Measurements from ENCODE around the gene NDC80. TPM values are rescaled to one million over a fixed set of nuclear protein-coding genes. Genes with fewer than 3 reads are reported as not detected.
A peak's percentile ranks its signal among the peaks of the same experiment; 100 is the strongest.

Gene NDC80
- total and polyA plus RNA-seq, 9 of the 15 experiments (the other 6 are each of a cell fraction or from before 2014, with no cell fraction given), result 65.2 to 97.9 (median 83.3) TPM

DNA sequence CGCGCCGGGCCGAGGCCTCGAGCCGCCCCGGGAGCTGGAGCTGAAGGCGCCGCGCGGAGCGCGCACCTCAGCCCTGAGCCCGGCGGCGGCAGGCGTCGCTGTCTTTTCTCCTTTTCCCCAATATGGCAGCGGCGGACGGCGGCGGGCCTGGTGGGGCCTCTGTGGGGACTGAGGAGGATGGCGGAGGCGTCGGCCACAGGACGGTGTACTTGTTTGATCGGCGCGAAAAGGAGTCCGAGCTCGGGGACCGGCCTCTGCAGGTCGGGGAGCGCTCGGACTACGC is 84.5 kb downstream of the NDC80 start (continued):
- TF ChIP-seq SMARCC2 (IDR thresholded peaks at IDR 0.05; ENCODE audit: low read depth) (no peak), PHF20 (IDR thresholded peaks at IDR 0.05; ENCODE audit: partially characterized antibody) (no peak), MYNN (IDR thresholded peaks at IDR 0.05) (no peak), MYNN (CRISPR knock-in tag; IDR thresholded peaks at IDR 0.05) (no peak), RBBP5 (IDR thresholded peaks at IDR 0.05; ENCODE audit: borderline replicate concordance, insufficient read depth, low read length, poor library complexity, severe bottlenecking) (peak; percentile 38), SIRT6 (IDR thresholded peaks at IDR 0.05; ENCODE audit: low read depth, low read length) (no peak), ADNP (tag; IDR thresholded peaks at IDR 0.05) (no peak), MCM3 (IDR thresholded peaks at IDR 0.05) (no peak), CBX1 (IDR thresholded peaks at IDR 0.05; ENCODE audit: low read depth) (no peak), BCL6 (CRISPR knock-in tag; IDR thresholded peaks at IDR 0.05) (no peak), ZNF124 (CRISPR knock-in tag; IDR thresholded peaks at IDR 0.05) (no peak; the same call in 1 of the 2 replicates), TRIM24 (IDR thresholded peaks at IDR 0.05) (no peak), NR4A1 (CRISPR knock-in tag; IDR thresholded peaks at IDR 0.05) (no peak), NR4A1 (tag; IDR thresholded peaks at IDR 0.05) (no peak), TEAD4 (IDR thresholded peaks at IDR 0.05; ENCODE audit: low read length) (no peak), TEAD4 (CRISPR knock-in tag; IDR thresholded peaks at IDR 0.05; ENCODE audit: borderline replicate concordance) (no peak), PURB (CRISPR knock-in tag; IDR thresholded peaks at IDR 0.05; ENCODE audit: low read depth) (no peak), ZNF57 (CRISPR knock-in tag; IDR thresholded peaks at IDR 0.05) (no peak), ELF2 (CRISPR knock-in tag; IDR thresholded peaks at IDR 0.05) (no peak), ZFP36 (IDR thresholded peaks at IDR 0.05; ENCODE audit: low read depth, low read length, partially characterized antibody) (no peak), CHD1 (IDR thresholded peaks at IDR 0.05; ENCODE audit: low read length) (no peak)
- TF ChIP-seq, protein P1, sequence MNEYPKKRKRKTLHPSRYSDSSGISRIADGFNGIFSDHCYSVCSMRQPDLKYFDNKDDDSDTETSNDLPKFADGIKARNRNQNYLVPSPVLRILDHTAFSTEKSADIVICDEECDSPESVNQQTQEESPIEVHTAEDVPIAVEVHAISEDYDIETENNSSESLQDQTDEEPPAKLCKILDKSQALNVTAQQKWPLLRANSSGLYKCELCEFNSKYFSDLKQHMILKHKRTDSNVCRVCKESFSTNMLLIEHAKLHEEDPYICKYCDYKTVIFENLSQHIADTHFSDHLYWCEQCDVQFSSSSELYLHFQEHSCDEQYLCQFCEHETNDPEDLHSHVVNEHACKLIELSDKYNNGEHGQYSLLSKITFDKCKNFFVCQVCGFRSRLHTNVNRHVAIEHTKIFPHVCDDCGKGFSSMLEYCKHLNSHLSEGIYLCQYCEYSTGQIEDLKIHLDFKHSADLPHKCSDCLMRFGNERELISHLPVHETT (CRISPR knock-in tag; conservative IDR thresholded peaks at IDR 0.05 in 1 of 2, IDR thresholded peaks at IDR 0.05 in 1 of 2), result peak in 1 of 2 experiments; percentile 82; a peak in 2 of 4 replicates
- TF ChIP-seq, protein P2, sequence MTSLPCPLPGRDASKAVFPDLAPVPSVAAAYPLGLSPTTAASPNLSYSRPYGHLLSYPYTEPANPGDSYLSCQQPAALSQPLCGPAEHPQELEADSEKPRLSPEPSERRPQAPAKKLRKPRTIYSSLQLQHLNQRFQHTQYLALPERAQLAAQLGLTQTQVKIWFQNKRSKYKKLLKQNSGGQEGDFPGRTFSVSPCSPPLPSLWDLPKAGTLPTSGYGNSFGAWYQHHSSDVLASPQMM (CRISPR knock-in tag; IDR thresholded peaks at IDR 0.05), result no peak
- TF ChIP-seq, protein P3, sequence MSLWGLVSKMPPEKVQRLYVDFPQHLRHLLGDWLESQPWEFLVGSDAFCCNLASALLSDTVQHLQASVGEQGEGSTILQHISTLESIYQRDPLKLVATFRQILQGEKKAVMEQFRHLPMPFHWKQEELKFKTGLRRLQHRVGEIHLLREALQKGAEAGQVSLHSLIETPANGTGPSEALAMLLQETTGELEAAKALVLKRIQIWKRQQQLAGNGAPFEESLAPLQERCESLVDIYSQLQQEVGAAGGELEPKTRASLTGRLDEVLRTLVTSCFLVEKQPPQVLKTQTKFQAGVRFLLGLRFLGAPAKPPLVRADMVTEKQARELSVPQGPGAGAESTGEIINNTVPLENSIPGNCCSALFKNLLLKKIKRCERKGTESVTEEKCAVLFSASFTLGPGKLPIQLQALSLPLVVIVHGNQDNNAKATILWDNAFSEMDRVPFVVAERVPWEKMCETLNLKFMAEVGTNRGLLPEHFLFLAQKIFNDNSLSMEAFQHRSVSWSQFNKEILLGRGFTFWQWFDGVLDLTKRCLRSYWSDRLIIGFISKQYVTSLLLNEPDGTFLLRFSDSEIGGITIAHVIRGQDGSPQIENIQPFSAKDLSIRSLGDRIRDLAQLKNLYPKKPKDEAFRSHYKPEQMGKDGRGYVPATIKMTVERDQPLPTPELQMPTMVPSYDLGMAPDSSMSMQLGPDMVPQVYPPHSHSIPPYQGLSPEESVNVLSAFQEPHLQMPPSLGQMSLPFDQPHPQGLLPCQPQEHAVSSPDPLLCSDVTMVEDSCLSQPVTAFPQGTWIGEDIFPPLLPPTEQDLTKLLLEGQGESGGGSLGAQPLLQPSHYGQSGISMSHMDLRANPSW (CRISPR knock-in tag; IDR thresholded peaks at IDR 0.05), result no peak

Data from K562 (cell line).